AML-193 (cell line): ENCODE measurements around the gene MED27.

Source experiments
- DNase-seq, 2 experiments: peaks; one replicate each; lab custom pipeline; 2025; lab: John Stamatoyannopoulos, UW

MED27 gene

GRCh38 chr9:131851414-131851813 is 228.3 kb downstream of the MED27 start:
- no peak for DNase-seq

GRCh38 chr9:131849391-131849790 is 230.3 kb downstream of the MED27 start:
- DNase-seq: no peak

GRCh38 chr9:131848570-131849160 is 231.0 kb downstream of the MED27 start:
- DNase-seq: no peak

- DNase-seq: no peak
These were observed 231.9 kb downstream of the MED27 start for GRCh38 chr9:131847665-131848354.

GRCh38 chr9:131845305-131846298 is 234.1 kb downstream of the MED27 start:
- no peak for DNase-seq

GRCh38 chr9:131844745-131845118 is 234.9 kb downstream of the MED27 start:
- no peak for DNase-seq

- DNase-seq: no peak
These were observed 235.5 kb downstream of the MED27 start for GRCh38 chr9:131843989-131844744.

GRCh38 chr9:131841765-131842318 is 237.8 kb downstream of the MED27 start:
- no peak for DNase-seq

GRCh38 chr9:131840751-131841702 is 238.6 kb downstream of the MED27 start:
- DNase-seq: no peak

GRCh38 chr9:131840220-131840619 is 239.4 kb downstream of the MED27 start:
- no peak for DNase-seq

GRCh38 chr9:131839281-131840084 is 240.2 kb downstream of the MED27 start:
- DNase-seq: no peak

GRCh38 chr9:131838530-131839280 is 241.0 kb downstream of the MED27 start:
- no peak for DNase-seq

- no peak for DNase-seq
These were observed 241.8 kb downstream of the MED27 start for GRCh38 chr9:131837836-131838235.

- no peak for DNase-seq
These were observed 242.4 kb downstream of the MED27 start for GRCh38 chr9:131837316-131837715.

- no peak for DNase-seq
These were observed 242.9 kb downstream of the MED27 start for GRCh38 chr9:131836607-131837315.

- DNase-seq: no peak
These were observed 243.6 kb downstream of the MED27 start for GRCh38 chr9:131836021-131836420.

GRCh38 chr9:131835151-131835910 is 244.3 kb downstream of the MED27 start:
- DNase-seq: no peak
